GM12865 (cell line): ENCODE data around the gene SLC46A3.

Experiments used
- DNase-seq: peaks from one replicate; pipeline ENCODE4 v3.0.0; 2010; ENCODE audit warnings: low read depth
- H3K4me3 ChIP-seq: 2 replicates; pipeline ENCODE4 v1.5.1; 2011; ENCODE audit warnings: mild to moderate bottlenecking, low read depth, low read length, control low read depth
- CTCF ChIP-seq: IDR thresholded peaks from 2 replicates; pipeline ENCODE4 v1.5.1; 2011; ENCODE audit warnings: low read length, control low read depth, low read depth, inconsistent platforms; ENCODE audit not compliant: insufficient read depth; ENCODE audit errors: missing control alignments

The SLC46A3 gene

DNA sequence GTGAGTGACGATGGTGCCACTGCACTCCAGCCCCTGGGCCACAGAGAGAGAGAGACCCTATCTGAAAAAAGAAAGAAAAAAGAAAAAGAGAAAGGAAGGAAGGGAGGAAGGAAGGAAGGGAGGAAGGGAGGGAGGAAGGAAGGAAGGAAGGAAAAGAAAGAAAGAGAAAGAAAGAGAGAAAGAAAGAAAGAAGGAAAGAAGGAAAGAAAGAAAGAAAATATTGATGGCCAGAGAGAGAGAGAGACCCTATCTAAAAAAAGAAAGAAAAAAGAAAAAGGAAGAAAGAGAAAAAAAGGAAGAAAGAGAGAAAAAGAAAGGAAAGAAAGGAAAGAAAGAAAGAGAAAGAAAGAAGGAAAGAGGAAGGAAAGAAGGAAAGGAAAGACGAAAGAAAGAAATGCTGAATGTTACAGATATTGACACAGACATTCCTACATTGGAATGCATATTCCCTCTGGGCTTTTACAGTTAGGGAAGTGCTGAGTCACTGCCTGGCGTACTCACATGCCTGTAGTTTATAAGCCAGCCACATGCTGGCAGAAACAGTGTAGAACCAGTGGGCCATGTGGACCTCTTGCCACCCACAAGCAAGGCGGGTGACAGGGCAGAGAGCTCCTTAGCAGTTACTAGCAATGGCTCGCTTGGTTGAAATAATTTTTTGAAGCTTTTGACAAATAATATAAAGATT is 34.6 kb upstream of the SLC46A3 start:
- no peak for TF ChIP-seq CTCF
- H3K4me3 ChIP-seq, result no peak overlapping the region
- DNase-seq, result no peak

- TF ChIP-seq CTCF, result no peak
These were observed 32.6 kb upstream of the SLC46A3 start for GRCh38 chr13:28751175-28751960.

GRCh38 chr13:28750187-28751045 is 31.6 kb upstream of the SLC46A3 start:
- H3K4me3 ChIP-seq, result no peak overlapping the region
- no peak for DNase-seq
- no peak for TF ChIP-seq CTCF

More at GRCh38 chr13:28751175-28751960, 32.6 kb upstream of the SLC46A3 start:
- DNase-seq, result no peak
- H3K4me3 ChIP-seq, result no peak overlapping the region

GRCh38 chr13:28747851-28748250 is 29.1 kb upstream of the SLC46A3 start:
- TF ChIP-seq CTCF, result no peak
- H3K4me3 ChIP-seq, result no peak overlapping the region
- no peak for DNase-seq

GRCh38 chr13:28746287-28746612 is 27.5 kb upstream of the SLC46A3 start:
- H3K4me3 ChIP-seq, result no peak overlapping the region
- DNase-seq, result no peak
- no peak for TF ChIP-seq CTCF

DNA sequence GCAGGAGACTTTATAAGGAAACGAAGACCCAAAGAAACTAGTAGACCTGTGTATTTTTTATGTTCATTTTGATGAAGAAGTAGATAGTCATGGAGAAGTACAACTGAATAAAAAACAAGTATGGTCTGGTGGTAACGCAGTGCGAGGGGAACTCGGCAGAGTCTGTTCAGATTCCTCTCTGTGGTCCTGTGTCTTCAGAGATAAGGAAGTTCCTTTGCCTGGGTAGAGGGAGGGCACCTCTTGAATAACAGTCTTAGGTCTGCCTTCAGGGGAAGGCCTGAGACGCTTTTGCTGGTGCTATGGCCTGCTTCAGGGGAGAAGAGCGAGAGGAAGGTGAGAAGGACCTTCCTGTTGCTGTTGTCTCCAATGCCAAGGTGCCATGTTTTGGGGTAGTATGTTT is 25.9 kb upstream of the SLC46A3 start:
- DNase-seq, result no peak
- no peak overlapping the region for H3K4me3 ChIP-seq
- no peak for TF ChIP-seq CTCF
